OCI-LY7 (cell line): ENCODE data around the gene APPL2. TPM values are rescaled to one million over a fixed set of nuclear protein-coding genes. Genes with fewer than 3 reads are reported as not detected.

Experiments
- BruUV-seq: library from RNA; stranded (reverse); fragments of 400-500 nt; replicated peaks from 2 replicates; lab custom pipeline; 2021; lab: Mats Ljungman, UMichigan
- CTCF ChIA-PET: fragments of 300-600 bp; sonication (Branson Sonifier 250); formaldehyde crosslinking; loops from one replicate; lab custom pipeline; 2022; ENCODE audit warnings: antibody characterized with exemption; ENCODE audit not compliant: unreplicated experiment; lab: Charles Lee
- POLR2A ChIA-PET: fragments of 300-600 bp; sonication (Branson Sonifier 250); formaldehyde crosslinking; loops from one replicate; lab custom pipeline; 2022; ENCODE audit warnings: antibody characterized with exemption; lab: Charles Lee
- DNase-seq: peaks from one replicate; pipeline ENCODE4 v3.0.0-alpha.2; 2015; ENCODE audit warnings: low spot score
- H2AFZ ChIP-seq: fragments of 200-600 bp; sonication (generic), shearing (Covaris generic); 2 replicates; pipeline ENCODE4 v1.6.1; 2014; ENCODE audit warnings: mild to moderate bottlenecking, antibody characterized with exemption, low read length, moderate library complexity
- H3K27ac ChIP-seq: fragments of 200-600 bp; sonication (generic); 2 replicates; pipeline ENCODE4 v1.5.1; 2014; ENCODE audit warnings: mixed run types, low read depth, mild to moderate bottlenecking, moderate library complexity, low read length, inconsistent platforms; ENCODE audit not compliant: poor library complexity, severe bottlenecking
- H3K36me3 ChIP-seq: fragments of 200-600 bp; sonication (generic); 2 replicates; pipeline ENCODE4 v1.6.1; 2014; ENCODE audit warnings: mild to moderate bottlenecking, antibody characterized with exemption, low read length, moderate library complexity, mixed read lengths; ENCODE audit not compliant: insufficient read depth
- H3K4me1 ChIP-seq: fragments of 200-600 bp; sonication (generic); 2 replicates; pipeline ENCODE4 v1.5.1; 2014; ENCODE audit warnings: mild to moderate bottlenecking, low read length; ENCODE audit not compliant: insufficient read depth, poor library complexity, severe bottlenecking
- H3K4me2 ChIP-seq: fragments of 200-600 bp; sonication (generic); 2 replicates; pipeline ENCODE4 v1.6.1; 2014; ENCODE audit warnings: mild to moderate bottlenecking, low read length
- H3K4me3 ChIP-seq: fragments of 200-600 bp; sonication (generic); 2 replicates; pipeline ENCODE4 v1.5.1; 2014; ENCODE audit warnings: mild to moderate bottlenecking, low read depth, low read length; ENCODE audit not compliant: poor library complexity, severe bottlenecking
- H3K79me2 ChIP-seq: fragments of 200-600 bp; sonication (generic); 2 replicates; pipeline ENCODE4 v1.6.1; 2016; ENCODE audit warnings: low read depth, mild to moderate bottlenecking, low read length, moderate library complexity, mixed read lengths; ENCODE audit not compliant: insufficient read depth
- H3K9me2 ChIP-seq: fragments of 200-600 bp; sonication (generic); 2 replicates; pipeline ENCODE4 v1.6.1; 2016; ENCODE audit warnings: mild to moderate bottlenecking, low read length, mixed read lengths; ENCODE audit not compliant: insufficient read depth
- H3K9me3 ChIP-seq: fragments of 200-600 bp; sonication (generic); 2 replicates; pipeline ENCODE4 v1.6.1; 2014; ENCODE audit warnings: mild to moderate bottlenecking, mixed run types, low read length, mixed read lengths
- H4K20me1 ChIP-seq: fragments of 200-600 bp; sonication (generic); 2 replicates; pipeline ENCODE4 v1.6.1; 2014; ENCODE audit warnings: mild to moderate bottlenecking, antibody characterized with exemption, low read length, moderate library complexity, mixed read lengths; ENCODE audit not compliant: insufficient read depth
- CTCF ChIP-seq: fragments of 200-600 bp; sonication (generic); conservative IDR thresholded peaks from 2 replicates; pipeline ENCODE4 v1.5.1; 2014; ENCODE audit warnings: mild to moderate bottlenecking, antibody characterized with exemption, low read length, moderate library complexity, mixed read lengths
- EZH2phosphoT487 ChIP-seq: fragments of 200-600 bp; sonication (generic); IDR thresholded peaks from 2 replicates; pipeline ENCODE4 v1.6.1; 2018; ENCODE audit warnings: low read depth, borderline replicate concordance, mild to moderate bottlenecking, mixed run types, antibody characterized with exemption, low read length, moderate library complexity, mixed read lengths
- intact Hi-C: fragments of 100-400 bp; cut with micrococcal nuclease; formaldehyde crosslinking; loops from one replicate; pipeline ENCODE4 v1.10.0; 2022; ENCODE audit not compliant: unreplicated experiment
- total RNA-seq, 2 experiments: library from RNA; depleted of rRNA in 1 of 2; stranded (reverse); fragments of >200 nt in 1 of 2; shearing (Covaris generic) in 1 of 2; gene quantifications; 2 replicates each; pipeline ENCODE4 v1.2.3, GENCODE V29; 2014 to 2022

The APPL2 gene
- total RNA-seq, 2 experiments from 2014 or later, result 18.8 to 29.1 TPM

GRCh38 chr12:105281694-105282049 lies 45.7 kb upstream of the APPL2 start:
- TF ChIP-seq EZH2phosphoT487, result no peak
- no peak for TF ChIP-seq CTCF
- no peaks in the 10 kb centered on the region for H3K4me1 ChIP-seq
- no peak overlapping the region for H3K4me3 ChIP-seq
- H3K9me3 ChIP-seq, result 0 out of 2 replicates have a peak, but pooled peaks cover 4% of the 10 kb centered on the region
- no TSS peak for BruUV-seq
- no peak overlapping the region for H3K4me2 ChIP-seq
- intact Hi-C loops, result no loop called here
- H3K9me2 ChIP-seq, result no peaks in the 10 kb centered on the region
- CTCF ChIA-PET, result no interaction called here
- H3K79me2 ChIP-seq, result no peaks in the 10 kb centered on the region
- no peaks in the 10 kb centered on the region for H4K20me1 ChIP-seq
- no peaks in the 10 kb centered on the region for H3K36me3 ChIP-seq
- POLR2A ChIA-PET, result interaction anchor here (0.8 kb wide), 1 partner anchor 854 kb away, joined by 4 read pairs; no protein-coding TSS in a partner anchor
- H3K27ac ChIP-seq, result no peak overlapping the region
- no peak overlapping the region for H2AFZ ChIP-seq
- no peak for DNase-seq

GRCh38 chr12:105280966-105281693 lies 45.2 kb upstream of the APPL2 start:
- no TSS peak for BruUV-seq
- DNase-seq, result no peak
- H3K36me3 ChIP-seq, result no peaks in the 10 kb centered on the region
- H2AFZ ChIP-seq, result no peak overlapping the region
- no peak for TF ChIP-seq CTCF
- TF ChIP-seq EZH2phosphoT487, result no peak
- no peaks in the 10 kb centered on the region for H3K79me2 ChIP-seq
- no peak overlapping the region for H3K4me3 ChIP-seq
- no peaks in the 10 kb centered on the region for H3K9me2 ChIP-seq
- no peaks in the 10 kb centered on the region for H4K20me1 ChIP-seq
- H3K4me1 ChIP-seq, result peaks cover 5% of the 10 kb centered on the region
- intact Hi-C loops, result no loop called here
- POLR2A ChIA-PET, result no interaction called here
- H3K27ac ChIP-seq, result no peak overlapping the region
- no peak overlapping the region for H3K4me2 ChIP-seq
- CTCF ChIA-PET, result no interaction called here
- H3K9me3 ChIP-seq, result 0 out of 2 replicates have a peak, but pooled peaks cover 4% of the 10 kb centered on the region

- no peaks in the 10 kb centered on the region for H3K79me2 ChIP-seq
- TF ChIP-seq EZH2phosphoT487 (no peak), CTCF (peak; percentile 88)
- no peaks in the 10 kb centered on the region for H3K36me3 ChIP-seq
- H3K4me3 ChIP-seq, result no peak overlapping the region
- no peak overlapping the region for H3K4me2 ChIP-seq
- no TSS peak for BruUV-seq
- POLR2A ChIA-PET, result no interaction called here
- CTCF ChIA-PET, result interaction anchor here (1.0 kb wide), 1 partner anchor 42 kb away, joined by 3 read pairs; no protein-coding TSS in a partner anchor
- no peaks in the 10 kb centered on the region for H3K9me3 ChIP-seq
- H3K9me2 ChIP-seq, result no peaks in the 10 kb centered on the region
- no peak overlapping the region for H2AFZ ChIP-seq
- DNase-seq, result peak; percentile 64
- peaks cover 9% of the 10 kb centered on the region for H3K4me1 ChIP-seq
- intact Hi-C loops, result loop anchor here (1.0 kb wide), 1 partner anchor 104 kb away; no protein-coding TSS in a partner anchor
- no peak overlapping the region for H3K27ac ChIP-seq
- H4K20me1 ChIP-seq, result no peaks in the 10 kb centered on the region
These were observed 43.6 kb upstream of the APPL2 start for GRCh38 chr12:105279460-105280056.
